Dedifferentiated amniotic fluid mesenchymal stem cell (primary cell): ENCODE results near the gene NDOR1.
A peak's percentile ranks its signal among the peaks of the same experiment; 100 is the strongest.

Experiments
- DNase-seq: peaks from one replicate; pipeline ENCODE4 v3.0.0-alpha.2; 2016; ENCODE audit errors: extremely low spot score

The NDOR1 gene

DNA sequence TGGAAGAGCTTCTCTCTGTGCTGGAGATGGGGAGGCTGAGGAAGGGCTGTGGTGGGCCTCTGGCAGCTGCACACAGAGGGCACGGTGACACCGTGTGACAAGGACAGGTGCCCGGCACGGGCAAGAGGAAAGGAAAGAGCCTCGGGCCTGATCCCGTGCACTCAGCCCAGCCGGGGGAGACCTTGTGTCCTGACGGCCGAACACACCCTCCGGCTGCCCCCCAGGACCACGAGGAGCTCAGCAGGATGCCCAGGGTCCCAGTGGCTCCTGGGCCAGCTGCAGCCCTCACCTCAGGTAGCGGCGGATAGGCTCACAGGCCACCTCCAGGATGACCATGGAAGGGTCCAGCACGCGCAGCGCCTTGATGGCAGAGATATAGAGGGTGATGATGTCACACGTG, 22.7 kb upstream of the NDOR1 start:
- DNase-seq, result no peak

DNA sequence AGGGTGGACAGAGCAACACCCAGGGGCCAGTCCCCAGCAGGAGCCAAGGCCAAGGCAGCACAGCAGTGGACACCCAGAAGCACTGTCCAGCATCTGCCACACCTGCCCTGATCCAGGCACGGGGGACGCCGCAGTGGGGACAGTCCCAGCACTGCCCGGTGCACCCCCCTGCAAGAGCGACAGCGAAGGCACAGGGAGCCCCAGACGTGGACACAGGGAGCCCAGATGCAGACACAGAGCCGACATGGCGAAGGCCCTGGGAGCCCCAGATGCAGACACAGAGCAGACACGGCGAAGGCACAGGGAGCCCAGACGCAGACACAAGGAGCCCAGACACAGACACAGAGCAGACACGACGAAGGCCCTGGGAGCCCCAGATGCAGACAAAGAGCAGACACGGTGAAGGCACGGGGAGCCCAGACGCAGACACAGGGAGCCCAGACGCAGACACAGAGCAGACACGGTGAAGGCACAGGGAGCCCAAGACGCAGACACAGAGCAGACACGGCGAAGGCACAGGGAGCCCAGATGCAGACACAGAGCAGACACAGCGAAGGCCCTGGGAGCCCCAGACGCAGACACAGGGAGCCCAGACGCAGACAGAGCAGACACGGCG, 21.4 kb upstream of the NDOR1 start:
- DNase-seq, result no peak

DNA sequence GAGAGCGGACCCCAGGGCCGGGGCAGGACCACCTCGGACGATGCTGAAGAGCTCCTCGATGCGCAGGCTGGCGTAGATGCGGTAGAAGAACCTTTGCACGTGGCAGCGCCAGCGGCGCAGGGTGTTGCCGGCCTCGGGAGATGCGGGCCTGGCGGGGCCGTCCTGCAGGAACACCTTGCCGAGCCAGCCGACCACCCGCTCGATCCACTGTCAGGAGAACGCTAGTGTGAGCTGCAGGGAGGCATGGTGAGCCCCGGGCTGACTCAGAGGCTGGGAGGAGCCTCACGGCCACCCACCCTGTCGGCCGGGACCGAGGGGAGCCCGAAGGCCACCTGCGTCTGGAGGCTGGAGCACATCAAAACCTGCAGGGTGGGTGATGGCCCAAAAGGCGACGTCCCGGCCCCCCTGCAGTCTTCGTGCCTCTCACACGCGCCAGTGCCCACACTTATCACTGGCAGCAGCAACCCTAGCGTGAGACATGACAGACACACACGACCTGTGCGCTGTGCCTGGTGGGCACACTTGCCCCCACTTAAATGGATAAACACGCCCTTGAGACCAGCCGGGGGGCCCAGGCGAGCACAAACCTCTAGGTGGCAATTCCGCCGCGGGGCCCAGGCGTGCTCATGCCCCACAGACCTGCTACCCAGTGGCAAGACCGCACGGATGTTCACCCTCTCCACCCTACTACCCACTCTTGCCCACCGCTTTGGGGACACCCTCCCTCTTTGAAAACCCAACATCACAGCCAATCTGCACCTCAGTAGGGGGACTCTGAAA, 20.4 kb upstream of the NDOR1 start:
- DNase-seq, result no peak

DNA sequence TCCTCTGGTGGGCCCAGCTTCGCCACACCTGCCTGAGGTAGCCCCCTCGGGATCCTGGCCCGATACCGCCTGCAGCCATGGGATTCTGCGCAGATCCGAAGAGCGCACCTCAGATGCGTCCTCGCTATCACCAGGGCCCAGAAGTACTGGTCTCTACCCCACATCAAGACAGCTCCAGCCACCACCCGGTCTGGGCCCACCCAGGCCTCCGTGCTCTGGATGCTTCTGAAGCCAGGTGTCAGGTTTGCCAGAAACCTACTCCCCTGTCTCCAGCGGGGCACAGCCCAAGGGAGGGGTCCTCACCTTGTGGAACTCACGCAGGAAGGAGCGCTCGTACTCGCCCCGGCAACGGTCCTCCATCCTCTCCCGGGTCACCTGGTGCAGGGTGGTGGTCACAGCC, 19.6 kb upstream of the NDOR1 start:
- no peak for DNase-seq

DNA sequence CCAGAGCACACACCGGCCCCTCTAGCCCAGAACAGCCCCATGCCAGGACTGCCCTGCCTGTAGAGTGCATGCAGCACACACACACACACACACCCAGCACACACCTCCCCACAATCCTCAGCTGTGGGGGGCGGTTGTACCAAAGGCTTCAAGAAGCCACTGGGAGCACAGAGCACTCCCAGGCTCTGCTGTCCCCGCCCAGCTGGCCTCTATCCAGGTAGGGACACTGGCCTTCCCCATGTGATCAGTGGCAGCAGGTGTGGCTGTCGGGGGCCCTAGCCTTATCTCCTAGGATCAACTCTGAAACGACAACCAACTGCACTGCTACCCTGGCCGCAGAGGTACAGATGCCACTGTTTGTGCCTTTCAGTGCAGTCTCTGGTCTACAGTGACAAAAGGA, 19.1 kb upstream of the NDOR1 start:
- DNase-seq, result no peak

DNA sequence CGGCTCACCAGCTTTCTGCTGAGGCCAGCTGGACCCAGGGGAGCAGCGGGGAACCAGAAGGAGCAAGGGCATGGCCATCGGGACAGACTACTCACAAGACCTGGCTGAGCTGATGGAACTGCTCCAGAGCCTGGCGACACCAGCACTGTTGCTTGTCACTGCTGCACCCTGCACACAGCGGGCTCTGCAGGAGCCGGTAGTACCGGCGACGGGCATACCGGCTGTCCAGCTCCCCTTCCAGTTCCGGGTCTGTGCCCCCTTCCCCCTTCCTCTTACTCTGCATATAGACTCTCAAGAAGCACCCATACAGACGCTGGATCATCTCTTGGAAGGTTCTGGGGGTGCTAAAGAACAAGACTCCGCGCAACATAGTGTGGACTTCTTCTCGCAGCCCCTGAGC, 18.1 kb upstream of the NDOR1 start:
- no peak for DNase-seq

DNA sequence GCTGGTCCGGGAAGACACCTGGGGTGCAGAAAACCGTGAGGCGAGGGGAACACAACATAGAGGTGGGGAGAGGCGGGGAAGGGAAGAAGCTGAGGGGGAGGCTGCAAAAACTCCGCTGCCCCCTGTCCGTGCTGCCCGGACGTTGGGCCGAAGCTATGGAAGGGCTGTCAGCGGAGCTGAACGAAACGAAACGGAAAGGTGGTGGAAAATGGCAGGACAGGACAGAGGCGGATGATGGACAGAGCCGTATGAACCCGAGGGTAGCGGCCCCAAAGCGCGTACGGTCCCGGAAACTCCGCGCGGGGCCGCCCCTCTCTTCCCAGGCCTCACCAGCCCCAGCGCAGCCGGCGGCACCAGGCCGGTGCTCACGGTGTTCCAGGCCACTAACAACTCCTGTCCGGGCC, 17.4 kb upstream of the NDOR1 start:
- no peak for DNase-seq

DNA sequence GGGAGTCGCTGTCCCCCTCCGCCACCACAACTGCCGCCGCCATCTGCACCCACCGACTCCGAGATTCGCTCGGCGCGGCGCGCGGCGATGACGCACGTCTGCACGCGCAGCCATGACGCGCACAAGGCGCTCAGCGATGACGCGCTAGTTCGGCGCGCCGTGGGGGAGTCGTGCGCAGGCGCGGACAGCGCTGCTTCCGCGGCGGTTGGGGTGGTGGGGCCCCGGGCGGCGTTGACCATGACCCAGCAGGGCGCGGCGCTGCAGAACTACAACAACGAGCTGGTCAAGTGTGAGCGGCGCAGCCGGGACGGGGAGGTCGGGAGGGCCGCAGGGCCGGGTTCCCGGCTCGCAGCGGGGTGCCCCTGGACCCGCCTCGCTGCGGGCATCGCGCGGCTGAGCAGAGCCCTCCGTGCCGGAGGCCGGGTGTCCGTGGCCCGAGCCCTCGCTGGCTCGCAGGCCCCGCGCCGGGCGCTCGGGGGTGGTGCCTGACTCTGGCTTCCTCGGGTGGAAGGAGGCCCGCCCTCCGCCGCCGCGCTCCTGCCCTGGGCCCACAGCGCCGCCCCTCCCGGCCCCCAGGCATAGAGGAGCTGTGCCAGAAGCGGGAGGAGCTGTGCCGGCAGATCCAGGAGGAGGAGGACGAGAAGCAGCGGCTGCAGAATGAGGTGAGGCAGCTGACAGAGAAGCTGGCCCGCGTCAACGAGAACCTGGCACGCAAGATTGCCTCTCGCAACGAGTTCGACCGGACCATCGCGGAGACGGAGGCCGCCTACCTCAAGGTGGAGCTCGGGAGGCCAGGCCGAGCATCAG, 16.8 kb upstream of the NDOR1 start, which contains the start of the genes ANAPC2 and SSNA1:
ANAPC2 (minus strand) TSS at position 71 of the 807 bp plus-strand sequence; CDS start at position 43, 28 bp downstream.
SSNA1 (plus strand) TSS at position 187 of the 807 bp plus-strand sequence; CDS start at position 238, 51 bp downstream.
- peak; percentile 82 for DNase-seq

DNA sequence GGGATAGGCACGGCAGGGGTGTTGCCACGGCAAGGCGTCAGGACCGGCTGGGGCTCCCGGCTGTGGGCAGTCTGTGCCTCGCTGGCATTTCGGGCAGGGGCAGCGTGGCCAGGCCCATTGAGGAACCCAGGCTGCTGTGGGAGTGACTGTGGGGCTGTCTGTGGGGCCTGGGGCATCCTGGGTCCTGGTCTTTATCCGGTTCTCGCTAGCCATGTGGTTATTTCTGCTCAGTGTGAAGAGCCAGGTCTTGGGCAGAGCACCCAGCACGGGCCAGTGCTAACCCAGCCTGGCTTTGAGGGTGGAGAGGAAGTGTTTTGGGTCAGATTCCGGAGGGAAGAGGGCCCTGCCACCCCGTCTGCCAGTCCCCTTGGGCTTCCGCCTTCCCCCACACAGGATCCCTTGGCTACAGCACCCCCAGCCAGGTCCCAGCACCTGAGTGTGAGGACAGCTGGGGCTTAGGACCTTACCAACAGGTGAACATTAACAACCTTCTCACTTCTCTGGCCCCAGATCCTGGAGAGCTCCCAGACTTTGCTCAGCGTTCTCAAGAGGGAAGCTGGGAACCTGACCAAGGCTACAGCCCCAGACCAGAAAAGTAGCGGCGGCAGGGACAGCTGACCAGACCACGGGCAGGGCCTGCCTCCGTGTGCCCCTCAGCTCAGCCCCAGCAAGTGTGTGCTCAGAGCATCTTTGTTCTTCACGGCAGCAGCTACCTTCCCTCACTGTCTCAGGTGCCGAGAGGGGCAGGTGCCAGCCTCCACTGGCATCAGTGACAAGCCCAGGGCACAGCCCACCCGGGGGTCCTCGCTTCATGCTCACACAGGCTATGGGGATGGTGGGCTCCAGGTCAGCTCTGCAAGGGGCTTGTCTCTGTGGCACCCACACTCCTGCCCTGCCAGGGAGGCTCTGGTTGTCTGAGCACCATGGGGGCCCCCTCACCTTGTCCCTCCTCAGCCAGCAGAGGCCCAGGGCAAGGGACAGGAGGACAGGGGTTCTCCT, 15.9 kb upstream of the NDOR1 start:
- DNase-seq, result no peak

DNA sequence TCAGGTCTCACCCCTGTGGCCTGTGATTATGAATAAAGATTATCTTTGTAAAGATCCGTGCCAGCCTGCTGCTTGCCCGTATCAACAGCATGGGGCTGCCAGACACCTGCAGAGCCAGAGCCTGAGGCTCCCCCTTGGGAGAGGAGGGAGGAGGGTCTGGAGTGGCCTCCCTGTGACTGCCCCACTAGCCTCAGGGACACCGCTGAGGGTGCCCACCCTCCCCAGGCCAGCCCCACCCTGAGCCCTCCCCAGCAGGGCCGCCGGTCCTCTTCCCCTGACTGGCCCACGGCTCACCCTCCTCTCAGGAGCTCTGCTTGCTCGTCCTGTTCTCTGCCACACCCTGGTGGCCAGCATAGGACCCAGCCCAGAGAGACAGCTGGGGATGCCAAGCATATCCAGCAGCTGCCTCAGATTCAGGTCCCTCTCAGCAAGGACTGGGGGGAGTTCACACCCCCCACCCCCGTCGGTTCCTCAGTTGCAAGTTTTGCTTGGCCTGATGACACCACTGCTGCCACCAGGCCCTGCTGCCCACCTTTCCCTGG, 15.1 kb upstream of the NDOR1 start:
- DNase-seq, result no peak

DNA sequence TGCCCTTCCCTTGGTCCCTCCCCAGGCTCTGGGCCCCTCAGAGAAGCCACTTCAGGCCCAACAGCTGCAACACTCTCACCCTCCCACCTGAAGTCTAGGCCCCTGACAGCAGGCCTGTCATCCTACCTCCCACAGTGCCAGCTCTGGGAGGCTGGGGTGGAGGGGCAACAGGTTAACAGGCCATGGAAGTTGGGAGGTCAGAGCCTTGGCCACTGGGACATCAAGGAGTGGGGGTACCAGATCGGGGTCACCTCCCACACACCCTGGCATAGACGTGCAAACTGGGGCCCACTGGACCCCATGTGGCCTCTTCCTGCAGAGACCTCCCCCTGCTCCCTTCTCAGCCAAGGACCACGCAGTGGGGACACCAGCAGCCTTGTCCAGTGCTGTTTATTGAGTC, 14.3 kb upstream of the NDOR1 start:
- DNase-seq, result no peak

DNA sequence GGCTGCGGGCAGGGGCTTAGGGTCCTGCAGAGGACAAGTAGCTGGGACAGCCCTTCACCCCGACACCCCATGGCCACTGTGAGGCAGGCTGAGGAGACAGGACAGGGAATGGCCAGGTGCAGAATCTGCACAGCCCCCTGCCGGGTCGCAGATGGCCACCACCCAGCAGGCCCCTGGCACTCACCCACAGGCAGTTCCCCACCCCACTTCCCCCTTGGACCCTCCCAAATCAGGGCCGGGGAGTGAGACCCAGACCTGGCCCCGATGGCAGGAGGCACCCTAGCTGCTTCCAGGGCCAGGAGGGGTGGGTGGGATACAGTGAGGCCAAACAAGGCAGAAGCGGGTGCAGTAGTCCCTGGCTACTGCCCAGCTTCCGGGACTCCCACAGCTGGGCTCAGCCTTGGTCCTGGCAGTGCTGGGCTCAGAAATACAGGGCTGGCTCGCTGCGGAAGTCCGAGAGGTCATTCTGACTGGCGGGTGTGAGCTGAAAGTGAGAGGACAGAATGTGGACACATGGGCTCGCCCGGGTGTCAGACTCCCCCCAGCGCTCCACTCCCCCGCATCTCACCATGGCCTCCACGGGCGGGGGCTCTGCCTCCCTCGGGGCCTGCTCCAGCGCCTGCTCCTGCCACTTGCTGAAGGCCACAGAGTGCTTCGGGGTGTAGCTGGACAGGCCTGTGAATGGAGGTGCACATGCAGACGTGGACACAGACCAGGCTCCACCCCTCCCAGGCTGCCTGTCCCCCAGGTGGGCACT, 13.6 kb upstream of the NDOR1 start:
- no peak for DNase-seq

DNA sequence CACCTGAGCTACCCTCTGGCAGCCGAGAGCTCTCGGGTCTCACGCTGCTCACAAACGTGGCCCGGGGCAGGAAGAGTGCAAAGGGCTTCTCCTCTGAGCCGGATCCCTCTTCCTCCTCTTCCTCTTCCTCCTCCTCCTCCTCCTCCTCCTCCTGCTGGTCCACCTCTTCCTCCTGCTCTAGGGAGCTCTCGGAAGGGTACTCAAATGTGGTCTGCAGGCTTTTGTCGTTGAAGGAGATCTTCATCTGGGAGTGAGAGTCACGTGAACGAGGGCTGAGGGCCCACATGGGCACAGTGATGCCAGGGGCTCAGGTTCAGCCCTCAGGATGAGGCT, 13.1 kb upstream of the NDOR1 start:
- DNase-seq, result no peak

DNA sequence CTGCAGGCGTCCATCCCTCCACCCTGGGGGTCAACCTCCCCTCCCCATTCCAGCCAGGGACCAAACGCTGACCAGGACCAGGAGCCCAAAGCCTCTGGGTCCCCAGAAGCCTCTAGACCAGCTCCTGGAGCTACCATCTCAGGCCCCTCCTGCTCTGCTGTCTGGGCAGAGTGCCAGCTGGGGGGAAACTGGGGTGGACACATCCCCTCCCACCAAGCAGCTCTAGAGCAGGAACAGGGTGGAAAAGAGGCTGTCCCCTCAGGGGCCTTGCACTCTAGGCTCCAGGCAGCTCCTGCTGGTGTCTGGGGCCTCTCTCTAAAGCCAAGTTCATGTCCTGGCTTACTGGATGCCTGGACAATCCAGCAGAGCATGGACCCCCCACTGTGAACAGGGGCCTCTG, 12.6 kb upstream of the NDOR1 start:
- DNase-seq, result no peak

DNA sequence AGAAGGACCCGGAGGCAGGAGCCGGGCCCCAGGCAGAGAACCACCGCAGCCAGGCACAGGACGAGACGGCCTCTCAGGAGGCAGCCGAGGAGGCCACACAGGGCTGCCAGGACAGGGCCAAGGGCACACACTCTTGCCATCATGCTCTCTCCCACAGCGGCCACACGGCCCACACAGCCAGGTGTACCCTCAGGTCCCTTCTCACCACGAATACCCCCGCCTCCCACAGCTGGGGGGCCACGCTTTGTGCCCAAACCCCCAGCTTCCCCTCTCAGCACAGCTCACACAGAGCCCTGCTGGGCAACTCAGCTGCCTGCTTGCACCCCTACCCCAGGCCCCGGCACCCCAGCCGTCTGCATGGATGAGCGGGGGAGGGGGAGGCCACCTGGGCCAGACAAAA, 11.7 kb upstream of the NDOR1 start:
- no peak for DNase-seq

DNA sequence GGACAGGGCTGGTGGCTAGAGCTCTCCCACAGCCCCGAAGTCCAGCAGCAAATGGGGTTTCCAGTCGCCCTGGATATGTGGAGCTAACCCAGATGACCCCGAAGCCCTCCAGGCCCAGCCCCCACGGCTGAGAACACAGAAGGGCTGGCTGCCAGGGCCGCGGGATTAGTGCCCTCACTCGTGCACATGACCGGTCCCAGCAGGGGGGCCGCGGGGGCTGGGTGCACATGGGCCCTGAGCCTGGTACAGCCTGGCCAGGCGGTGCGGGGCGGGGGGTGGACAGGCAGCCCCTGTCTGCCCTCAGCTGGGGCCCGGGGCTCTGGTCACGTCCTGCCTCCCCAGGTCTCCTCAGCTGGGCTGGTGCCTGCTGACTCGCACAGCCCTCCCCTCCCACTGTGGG, 11.1 kb upstream of the NDOR1 start:
- DNase-seq, result no peak

DNA sequence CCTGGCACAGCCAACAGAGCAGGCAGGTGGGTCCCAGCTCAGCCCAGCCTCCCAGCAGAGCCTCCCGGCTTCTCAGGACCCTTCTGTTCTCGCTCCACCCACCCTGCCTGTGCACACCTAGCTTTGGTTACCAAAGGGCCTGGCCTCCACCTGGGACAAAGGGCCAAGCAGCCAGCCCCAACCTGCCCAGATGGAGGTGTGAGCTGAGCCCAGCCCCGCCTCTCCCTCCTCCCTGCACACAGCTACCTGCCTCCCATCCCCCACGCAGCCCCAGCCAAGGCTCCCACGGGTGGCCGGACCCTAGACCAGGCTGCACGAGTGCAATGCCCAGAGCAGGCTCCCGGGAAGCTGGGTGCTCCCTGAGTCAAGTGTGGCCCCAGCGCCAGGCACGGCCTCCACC, 10.6 kb upstream of the NDOR1 start:
- DNase-seq, result no peak

DNA sequence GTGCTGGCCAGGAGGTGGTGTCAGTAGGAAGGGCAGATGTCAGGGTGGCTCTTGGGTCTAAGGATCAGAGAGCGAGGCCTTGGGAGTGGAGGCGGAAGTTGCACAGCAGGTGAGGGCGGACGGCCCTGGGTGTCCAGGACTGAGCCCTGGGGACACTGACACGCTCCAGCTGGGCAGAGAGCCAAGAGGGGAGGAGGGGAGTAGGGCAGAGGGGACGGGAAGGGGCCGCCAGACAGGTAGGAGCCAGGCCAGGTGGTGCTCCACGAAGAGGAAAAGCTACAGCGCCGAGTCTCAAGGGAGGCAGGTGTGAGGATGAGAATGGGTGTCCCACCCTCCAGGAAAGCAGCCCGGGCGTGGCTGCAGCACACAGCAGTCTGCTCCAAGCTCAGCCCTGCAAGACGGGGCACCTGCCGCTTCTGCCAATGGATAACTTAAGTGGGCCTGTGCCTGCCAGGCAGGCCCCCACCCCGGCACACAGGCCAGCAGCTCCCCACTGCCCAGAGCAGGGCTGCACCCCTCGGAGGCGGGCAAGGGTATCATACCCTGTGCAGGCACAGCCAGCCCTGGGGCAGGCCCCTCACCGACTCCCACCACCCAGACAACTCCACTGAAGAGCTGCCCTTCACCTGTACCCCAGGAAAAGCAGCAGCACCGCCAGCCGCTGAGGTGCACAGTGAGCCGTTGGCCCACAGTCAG, 9.8 kb upstream of the NDOR1 start:
- DNase-seq, result no peak

DNA sequence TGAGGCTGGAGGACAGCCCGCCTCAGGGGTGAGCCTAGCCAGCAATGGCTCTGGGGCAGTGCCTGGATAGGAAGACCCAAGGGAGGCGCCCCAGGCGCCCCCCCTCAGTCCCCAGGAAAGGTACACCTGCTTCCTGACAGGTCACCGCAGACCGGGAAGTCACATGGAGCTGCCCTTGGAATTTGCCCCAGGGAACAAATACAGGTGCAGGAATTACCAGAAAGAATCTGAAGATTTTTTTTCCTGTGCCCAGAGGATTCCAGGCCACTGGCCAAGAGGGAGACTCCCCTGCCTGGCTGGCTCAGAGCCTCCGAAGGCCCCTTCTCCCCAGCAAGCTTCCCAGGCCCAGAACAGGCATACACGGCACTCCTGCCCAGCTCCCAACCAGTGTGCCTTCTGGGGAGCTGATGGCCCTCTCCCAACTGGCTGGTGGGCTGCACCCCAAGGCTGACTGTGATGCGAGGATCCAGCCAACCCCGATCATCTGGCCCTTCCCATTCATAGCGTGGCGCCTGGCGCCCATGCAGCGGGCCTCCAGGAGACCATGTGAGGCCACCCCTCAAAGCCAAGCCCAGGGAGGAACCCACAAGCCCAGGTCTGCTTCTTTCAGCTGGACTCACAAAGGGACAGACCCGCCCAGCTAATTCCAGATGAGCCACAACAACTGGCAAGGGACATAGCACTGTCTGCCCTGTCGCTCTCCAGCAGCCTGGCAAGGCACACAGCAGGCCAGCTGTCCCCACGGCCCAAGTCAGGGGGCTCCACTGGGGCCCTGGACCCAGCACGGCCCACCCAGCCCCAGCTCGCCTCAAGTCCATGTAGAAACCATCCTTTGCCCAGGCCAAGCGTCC, 7.2 kb upstream of the NDOR1 start:
- no peak for DNase-seq
